HG02571 (cell line): ENCODE measurements around the gene ELOA.
"Not testable (repeated sequence)": the region's sequence is repeated elsewhere in the genome, so short reads cannot be mapped to it uniquely, and the experiment has no call there.

ENCODE experiments used
- ATAC-seq: cut with Tn5 transposase; IDR thresholded peaks from one replicate; pipeline ENCODE4 v1.9.1; 2021; ENCODE audit warnings: mild to moderate bottlenecking, moderate library complexity; ENCODE audit not compliant: unreplicated experiment

Gene ELOA

DNA sequence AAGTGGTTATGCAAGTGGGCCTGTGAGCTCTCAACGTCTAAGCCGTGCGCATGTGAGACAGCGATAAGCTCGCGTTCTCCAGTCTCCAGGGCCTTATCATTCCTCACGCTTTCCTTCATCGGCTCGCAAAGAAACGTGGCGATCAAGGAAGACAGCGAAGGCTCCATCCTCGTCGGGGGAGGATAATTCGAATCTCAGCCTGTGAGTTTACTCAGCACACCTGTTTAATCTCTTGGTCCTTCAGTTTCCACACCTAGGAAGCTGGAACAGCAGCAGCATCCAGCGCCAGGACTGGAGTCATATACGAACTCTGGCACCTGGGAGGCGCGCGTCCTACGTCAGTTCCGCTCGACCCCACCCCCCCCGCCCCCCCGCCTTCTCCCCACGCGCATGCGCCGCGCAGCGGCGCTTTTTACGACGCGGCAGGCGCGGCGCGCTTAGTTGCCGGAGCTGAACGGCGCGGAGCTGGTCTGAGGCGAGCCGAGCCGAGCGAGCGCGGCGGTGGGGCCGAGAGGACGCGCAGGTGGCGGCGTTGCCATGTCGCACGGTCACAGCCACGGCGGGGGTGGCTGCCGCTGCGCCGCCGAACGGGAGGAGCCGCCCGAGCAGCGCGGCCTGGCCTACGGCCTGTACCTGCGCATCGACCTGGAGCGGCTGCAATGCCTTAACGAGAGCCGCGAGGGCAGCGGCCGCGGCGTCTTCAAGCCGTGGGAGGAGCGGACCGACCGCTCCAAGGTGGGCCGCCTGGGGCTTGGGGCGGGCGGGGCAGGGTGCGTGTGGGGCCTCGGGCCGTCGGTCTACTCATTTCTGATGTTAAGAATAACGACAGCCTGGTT lies 34.9 kb downstream of the ELOA start, which contains the start of gene PITHD1:
PITHD1 (plus strand) TSS at position 440 of the 836 bp plus-strand sequence; CDS start at position 538, 98 bp downstream.
- ATAC-seq, result peak; percentile 62

GRCh38 chr1:23779826-23780371 lies 36.6 kb downstream of the ELOA start:
- ATAC-seq, result no peak

DNA sequence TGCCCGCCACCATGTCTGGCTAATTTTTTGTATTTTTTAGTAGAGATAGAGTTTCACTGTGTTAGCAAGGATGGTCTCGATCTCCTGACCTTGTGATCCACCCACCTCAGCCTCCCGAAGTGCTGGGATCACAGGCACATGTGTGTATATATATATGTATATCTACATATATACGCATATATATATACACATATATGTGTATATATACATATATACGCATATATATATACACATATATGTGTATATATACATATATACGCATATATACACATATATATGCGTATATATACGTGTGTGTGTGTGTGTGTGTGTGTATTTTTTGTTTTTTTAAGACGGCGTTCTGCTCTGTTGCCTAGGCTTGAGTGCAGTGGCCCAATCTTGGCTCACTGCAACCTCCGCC lies 39.9 kb downstream of the ELOA start:
- not testable (repeated sequence) for ATAC-seq

- ATAC-seq, result no peak
These were observed 41.6 kb downstream of the ELOA start for GRCh38 chr1:23784846-23785245.

DNA sequence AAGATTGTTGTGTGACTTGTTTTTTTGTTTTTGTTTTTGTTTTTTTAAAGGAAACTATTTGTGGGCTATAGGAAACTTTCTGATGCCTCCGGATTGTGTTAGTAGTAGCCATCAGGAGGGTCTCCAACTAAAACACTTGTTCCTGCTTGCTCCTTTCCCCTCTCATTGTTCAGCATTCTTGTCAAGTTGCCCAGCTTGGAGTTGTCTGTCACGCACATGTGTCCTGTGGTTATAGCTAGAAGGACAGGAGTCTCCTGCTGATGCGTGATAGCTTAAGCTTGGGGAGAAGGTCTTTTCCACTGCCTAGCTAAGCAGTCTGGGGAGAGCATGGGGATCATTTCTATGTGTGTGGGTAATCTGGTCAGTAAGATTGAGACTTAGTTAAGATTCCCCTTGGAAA lies 44.4 kb downstream of the ELOA start:
- no peak for ATAC-seq

DNA sequence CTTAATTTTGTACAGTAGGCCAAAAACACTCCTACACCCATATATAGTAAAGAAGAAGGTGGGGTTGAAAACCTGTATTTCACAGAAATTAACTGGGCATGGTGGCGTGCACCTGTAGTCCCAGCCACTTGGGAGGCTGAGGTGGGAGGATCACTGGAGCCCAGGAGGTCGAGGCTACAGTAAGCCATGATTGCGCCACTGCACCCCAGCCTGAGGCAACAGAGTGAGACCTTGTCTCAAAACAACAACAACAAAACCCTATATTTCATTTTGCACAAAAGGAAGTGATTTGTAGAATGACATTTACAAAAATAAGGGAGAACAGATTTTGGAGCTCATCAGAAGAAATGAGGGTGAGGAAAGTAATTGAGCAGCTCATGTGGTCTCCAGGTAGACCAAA lies 45.4 kb downstream of the ELOA start:
- no peak for ATAC-seq

- peak; percentile 80 for ATAC-seq
These were observed 47.6 kb downstream of the ELOA start, which contains the start of gene LYPLA2 for GRCh38 chr1:23790696-23791515. TSS of gene LYPLA2 (plus strand) at chr1:23791145. CDS start at chr1:23792683, 1,538 bp downstream.

DNA sequence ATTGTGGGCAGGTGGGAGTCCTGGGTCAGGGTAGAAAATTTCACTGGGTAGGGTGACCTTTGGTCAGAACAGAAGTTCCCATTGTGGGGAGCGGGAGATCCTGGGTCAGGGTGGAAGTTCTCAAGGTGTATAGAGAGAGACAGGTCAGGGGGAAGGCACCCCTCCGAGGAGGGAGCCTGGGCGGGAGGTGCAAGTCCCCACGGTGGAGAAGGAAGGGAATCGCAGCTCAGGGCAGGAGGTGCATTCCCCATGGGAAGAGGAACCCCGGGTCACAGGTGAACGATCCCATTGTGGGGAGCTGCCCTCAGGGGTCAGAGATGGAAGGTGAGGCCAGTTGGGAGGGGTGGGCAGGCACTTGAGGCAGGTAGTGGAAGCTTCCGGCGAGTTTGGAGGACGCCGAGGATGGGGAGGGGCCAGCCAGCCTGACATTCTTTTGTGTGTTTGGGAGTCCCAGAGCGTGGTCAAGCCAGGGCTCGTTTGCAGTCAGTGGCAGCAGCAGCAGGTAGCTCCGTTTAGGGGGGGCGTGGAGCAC lies 48.3 kb downstream of the ELOA start:
- ATAC-seq, result no peak

DNA sequence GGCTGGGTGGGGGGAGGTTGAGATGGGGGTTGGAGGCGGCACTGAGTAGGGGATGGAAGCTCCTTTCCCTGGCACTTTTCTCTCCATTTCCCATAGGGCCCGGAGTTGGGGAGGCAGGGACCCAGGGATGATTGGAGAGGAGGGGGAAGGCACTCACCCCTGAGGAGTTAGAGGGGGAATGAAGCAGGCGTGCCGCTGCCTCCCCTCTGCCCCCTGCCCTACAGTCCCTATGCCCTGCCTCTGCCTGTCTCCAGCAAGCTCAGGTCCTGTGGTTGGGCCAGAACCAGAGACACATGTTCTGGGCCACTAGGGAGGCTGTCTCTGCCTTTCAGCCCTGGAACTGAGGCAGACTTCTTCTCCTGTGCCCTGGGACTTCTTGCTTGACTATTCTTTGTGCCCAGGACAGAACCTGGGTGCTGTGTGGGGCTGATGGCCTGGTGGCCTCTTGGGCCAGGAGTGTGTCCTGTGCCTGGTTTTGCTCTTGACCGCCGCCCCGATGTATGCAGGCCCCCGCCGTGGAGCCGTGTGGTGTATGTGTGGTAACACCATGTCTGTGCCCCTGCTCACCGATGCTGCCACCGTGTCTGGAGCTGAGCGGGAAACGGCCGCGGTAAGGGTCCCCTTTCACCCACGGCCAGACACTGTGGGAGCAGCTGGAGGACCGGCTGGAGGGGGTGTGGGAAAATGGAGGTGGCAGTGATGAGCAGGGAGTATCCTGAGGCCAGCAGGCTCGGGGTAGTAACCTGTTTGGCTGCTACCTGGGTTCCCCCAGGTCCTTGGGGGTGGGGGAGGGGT lies 49.1 kb downstream of the ELOA start:
- ATAC-seq, result no peak

DNA sequence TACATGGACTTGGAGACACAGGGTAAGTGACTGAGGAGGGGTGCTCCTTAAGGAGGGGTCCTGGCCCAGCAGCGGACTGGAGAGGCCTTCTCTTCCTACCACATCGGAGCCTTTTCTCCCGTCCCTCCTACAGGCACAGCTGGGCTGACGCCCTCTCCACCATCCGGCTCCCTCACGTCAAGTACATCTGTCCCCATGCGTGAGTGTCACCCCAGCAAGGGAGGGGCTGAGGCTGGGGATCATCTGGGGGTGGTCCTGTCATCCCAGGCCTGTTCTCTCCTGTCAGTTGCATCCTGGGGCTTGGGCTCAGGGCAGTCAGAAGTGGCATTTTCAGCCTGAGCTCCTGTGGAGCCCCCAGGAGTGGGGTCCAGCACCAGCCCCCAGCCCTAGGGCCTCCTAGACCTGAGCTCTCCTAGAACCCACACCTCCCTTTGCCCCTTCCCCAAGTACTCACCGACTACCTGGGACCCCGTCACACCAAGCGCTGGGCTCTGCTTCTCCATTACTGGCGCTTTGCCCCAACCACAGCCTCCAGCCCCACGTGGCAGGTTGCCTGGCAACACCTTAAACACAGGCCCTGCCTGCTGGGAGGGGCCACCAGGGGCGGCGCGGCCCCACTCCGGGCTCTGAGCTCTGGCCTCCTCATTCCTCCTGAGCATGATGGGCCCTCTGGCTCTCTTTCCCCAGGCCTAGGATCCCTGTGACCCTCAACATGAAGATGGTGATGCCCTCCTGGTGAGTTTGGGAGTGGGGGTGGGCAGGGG lies 49.9 kb downstream of the ELOA start:
- no peak for ATAC-seq

DNA sequence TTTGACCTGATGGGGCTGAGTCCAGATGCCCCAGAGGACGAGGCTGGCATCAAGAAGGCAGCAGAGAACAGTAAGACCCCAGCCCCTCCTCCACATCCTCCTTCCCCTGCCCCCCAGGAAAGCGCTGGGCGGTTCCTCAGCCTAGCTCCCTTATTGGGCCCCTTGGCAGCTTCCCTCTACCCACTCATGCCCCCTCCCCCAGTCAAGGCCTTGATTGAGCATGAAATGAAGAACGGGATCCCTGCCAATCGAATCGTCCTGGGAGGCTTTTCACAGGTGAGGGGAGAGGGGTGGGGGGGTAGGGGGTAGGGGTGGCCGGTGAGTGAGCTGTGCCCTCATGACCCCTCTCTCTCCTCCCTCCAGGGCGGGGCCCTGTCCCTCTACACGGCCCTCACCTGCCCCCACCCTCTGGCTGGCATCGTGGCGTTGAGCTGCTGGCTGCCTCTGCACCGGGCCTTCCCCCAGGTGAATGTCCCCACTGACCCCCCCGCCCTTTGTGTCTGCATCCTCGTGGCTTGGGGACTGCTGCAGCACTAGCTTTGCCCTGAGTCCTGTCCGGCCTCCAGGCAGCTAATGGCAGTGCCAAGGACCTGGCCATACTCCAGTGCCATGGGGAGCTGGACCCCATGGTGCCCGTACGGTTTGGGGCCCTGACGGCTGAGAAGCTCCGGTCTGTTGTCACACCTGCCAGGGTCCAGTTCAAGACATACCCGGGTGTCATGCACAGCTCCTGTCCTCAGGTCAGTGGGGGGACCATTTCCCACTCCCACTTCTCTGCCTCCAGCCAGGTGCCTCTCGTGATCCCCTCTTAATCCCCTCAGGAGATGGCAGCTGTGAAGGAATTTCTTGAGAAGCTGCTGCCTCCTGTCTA lies 50.8 kb downstream of the ELOA start:
- ATAC-seq, result no peak

GRCh38 chr1:23794732-23795182 lies 51.5 kb downstream of the ELOA start:
- ATAC-seq, result not testable (repeated sequence)

- no peak for ATAC-seq
These were observed 52.6 kb downstream of the ELOA start for GRCh38 chr1:23795676-23796465.

GRCh38 chr1:23796466-23797271 lies 53.4 kb downstream of the ELOA start:
- ATAC-seq, result no peak

DNA sequence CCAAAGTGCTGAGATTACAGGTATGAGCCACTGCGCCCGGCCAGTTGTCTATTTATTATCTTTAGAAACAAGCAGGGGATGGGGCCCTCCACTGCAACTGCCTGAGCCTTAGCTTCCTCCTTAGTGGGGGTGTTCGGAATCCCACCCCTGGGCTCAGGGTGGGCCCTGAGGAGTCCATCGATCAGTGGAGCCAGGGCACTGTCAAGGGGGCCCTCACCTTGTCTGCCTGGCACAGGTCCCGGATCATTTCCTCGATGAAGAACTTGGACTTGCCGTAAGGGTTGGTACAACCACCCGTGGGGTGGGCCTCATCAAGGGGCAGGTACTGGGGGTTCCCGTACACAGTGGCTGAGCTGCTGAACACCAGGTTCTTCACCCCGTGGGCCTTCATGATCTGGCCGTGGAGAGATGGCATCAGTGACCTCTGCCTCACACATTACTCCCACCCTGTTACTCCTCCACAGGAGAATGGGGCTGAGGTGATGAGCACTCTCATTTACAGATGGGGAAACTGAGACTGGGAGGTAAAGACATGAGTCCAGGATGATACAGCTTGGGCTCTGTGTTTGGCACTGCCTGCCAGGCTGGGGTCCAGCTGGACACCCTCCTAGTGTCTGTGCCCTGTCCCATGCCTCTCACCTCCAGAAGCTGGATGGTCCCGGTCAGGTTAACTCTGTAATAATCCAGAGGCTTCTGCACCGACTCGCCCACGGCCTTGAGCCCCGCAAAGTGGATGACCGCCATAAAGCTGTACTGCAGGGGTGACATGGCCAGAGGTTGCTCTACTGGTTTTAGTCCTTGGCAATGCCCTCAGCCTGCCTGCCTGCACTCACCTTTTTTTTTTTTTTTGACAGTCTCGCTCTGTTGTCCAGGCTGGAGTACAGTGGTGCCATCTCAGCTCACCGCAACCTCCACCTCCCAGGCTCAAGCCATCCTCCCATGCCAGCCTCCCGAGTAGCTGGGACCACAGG lies 54.5 kb downstream of the ELOA start:
- no peak for ATAC-seq

GRCh38 chr1:23798662-23799142 lies 55.4 kb downstream of the ELOA start:
- no peak for ATAC-seq
